Mucosa of rectum (tissue), 2 donors: ENCODE results near the gene NFKB2.

ENCODE experiments used
- H3K27ac ChIP-seq, 2 donors: one replicate each; pipeline ENCODE4 v1.7.0; 2013; ENCODE audit warnings: inconsistent platforms in 2 of 2, low read depth in 2 of 2, low read length in 2 of 2
- H3K27me3 ChIP-seq, 2 donors: one replicate each; pipeline ENCODE4 v1.7.0; 2013; ENCODE audit warnings: low read length in 2 of 2; ENCODE audit not compliant: control insufficient read depth in 2 of 2, insufficient read depth in 2 of 2
- H3K36me3 ChIP-seq, 2 donors: one replicate each; pipeline ENCODE4 v1.7.0; 2013; ENCODE audit warnings: low read length in 2 of 2; ENCODE audit not compliant: control insufficient read depth in 2 of 2, insufficient read depth in 2 of 2
- H3K4me1 ChIP-seq, 2 donors: one replicate each; pipeline ENCODE4 v1.7.0; 2013; ENCODE audit warnings: low read length in 2 of 2, mild to moderate bottlenecking in 1 of 2; ENCODE audit not compliant: control insufficient read depth in 2 of 2, insufficient read depth in 2 of 2
- H3K4me3 ChIP-seq, 2 donors: one replicate each; pipeline ENCODE4 v1.7.0; 2013; ENCODE audit warnings: low read length in 2 of 2
- H3K9ac ChIP-seq, 2 donors: one replicate each; pipeline ENCODE4 v1.7.0; 2013; ENCODE audit warnings: low read length in 2 of 2, low read depth in 1 of 2, mild to moderate bottlenecking in 1 of 2
- H3K9me3 ChIP-seq, 2 donors: one replicate each; pipeline ENCODE4 v1.7.0; 2013; ENCODE audit warnings: low read length in 2 of 2; ENCODE audit not compliant: control insufficient read depth in 2 of 2
- donor health status: healthy.
- donor health status: Normal muscosa, but diverticular disease.

The NFKB2 gene

DNA sequence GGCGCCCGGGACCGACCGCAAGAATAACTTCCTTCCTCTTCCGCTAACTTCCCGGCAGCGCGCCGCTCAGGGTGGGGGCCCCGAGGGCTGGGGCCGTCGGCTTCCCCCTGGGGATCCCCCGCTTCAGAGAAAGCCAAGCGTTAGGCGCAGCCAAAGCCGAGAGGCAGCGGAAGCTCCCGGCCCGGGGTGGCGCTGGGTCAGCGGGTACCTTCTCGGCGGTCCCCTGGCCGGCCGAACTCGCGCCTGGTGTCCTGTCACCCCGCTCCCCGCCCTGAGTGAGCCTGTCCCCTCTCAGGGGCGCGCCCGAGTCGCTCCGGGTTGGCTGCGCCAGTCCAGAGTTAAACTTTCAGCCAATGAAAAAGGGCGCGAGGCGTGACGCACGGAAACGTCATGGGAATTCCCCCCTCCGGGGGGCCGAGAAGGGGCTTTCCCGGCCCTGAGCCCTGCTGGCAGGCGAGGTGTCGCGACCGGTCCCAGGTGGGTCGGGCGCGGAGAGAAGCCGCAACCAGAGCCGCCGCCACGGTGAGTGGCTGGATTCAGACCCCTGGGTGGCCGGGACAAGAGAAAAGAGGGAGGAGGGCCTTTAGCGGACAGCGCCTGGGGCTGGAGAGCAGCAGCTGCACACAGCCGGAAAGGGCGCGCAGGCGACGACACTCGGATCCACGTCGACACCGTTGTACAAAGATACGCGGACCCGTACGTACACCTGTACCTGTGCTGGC is 1.3 kb upstream of the NFKB2 start:
- Histone ChIP-seq H3K9me3 (no peaks in the 10 kb centered on the region), H3K9ac (peak overlapping the region; percentile 81 to 94), H3K27me3 (no peaks in the 10 kb centered on the region), H3K27ac (peak overlapping the region; percentile 94 to 99), H3K36me3 (peaks cover 0 to 12% of the 10 kb centered on the region in 2 donors), H3K4me1 (peaks cover 22 to 31% of the 10 kb centered on the region in 2 donors), H3K4me3 (peak overlapping the region; percentile 92 to 97)

DNA sequence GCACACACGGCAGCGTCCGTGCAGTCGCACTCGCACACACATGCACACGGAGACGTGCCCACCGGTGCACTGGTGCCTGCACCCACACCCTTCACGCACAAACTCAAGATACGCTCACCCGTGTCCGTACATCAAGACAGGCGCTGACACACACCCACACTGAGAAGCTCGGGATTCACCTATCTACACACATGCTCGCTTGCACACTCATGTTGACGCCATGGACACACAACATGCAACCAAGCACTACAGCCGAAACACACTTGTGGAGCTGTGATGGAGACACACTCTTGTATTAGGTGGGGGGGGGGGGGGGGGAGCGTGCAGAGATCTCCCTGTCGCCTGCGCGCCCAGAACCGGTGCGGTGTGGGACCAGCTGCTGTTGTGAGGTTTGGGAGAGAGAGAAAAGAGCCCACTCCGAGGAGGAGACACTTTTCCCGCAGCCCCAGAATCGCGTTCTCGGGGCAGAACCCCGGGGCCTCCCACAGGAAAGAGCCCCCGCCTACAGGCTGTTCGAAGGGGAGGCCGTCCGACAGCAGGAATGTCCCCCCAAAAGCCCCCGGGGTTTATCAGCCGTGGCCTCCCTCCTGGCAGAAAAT is 605 bp upstream of the NFKB2 start:
- H3K9ac ChIP-seq = peak overlapping the region; percentile 81 to 94
- no peaks in the 10 kb centered on the region for H3K9me3 ChIP-seq
- H3K27me3 ChIP-seq = no peaks in the 10 kb centered on the region
- peak overlapping the region; percentile 92 to 97 for H3K4me3 ChIP-seq
- H3K27ac ChIP-seq = peak overlapping the region; percentile 94 to 99
- peaks cover 26 to 35% of the 10 kb centered on the region in 2 donors for H3K4me1 ChIP-seq
- H3K36me3 ChIP-seq = peaks cover 0 to 12% of the 10 kb centered on the region in 2 donors

GRCh38 chr10:102396317-102396650 is 779 bp downstream of the NFKB2 start:
- peak overlapping the region; percentile 79 to 81 for H3K9ac ChIP-seq
- H3K36me3 ChIP-seq = peaks cover 2 to 20% of the 10 kb centered on the region in 2 donors
- H3K4me1 ChIP-seq = peaks cover 30 to 35% of the 10 kb centered on the region in 2 donors
- peak overlapping the region; percentile 92 to 97 for H3K4me3 ChIP-seq
- peak overlapping the region in 1 of 2 donors; percentile 99 for H3K27ac ChIP-seq
- no peaks in the 10 kb centered on the region for H3K9me3 ChIP-seq
- H3K27me3 ChIP-seq = no peaks in the 10 kb centered on the region

DNA sequence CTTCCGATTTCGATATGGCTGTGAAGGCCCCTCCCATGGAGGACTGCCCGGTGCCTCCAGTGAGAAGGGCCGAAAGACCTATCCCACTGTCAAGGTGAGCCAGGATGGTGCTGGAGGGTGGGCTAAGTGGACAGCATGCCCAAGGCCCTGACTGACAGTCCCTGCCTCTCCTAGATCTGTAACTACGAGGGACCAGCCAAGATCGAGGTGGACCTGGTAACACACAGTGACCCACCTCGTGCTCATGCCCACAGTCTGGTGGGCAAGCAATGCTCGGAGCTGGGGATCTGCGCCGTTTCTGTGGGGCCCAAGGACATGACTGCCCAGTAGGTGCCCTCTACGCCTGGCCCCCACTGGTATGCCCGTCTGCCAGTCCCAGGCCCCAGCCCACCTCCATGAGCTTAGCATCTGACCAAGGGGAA is 1.2 kb downstream of the NFKB2 start:
- Histone ChIP-seq H3K27me3 (no peaks in the 10 kb centered on the region), H3K9ac (peak overlapping the region in 1 of 2 donors; percentile 17), H3K4me1 (peaks cover 30 to 35% of the 10 kb centered on the region in 2 donors), H3K27ac (peak overlapping the region in 1 of 2 donors; percentile 99), H3K9me3 (no peaks in the 10 kb centered on the region), H3K36me3 (peaks cover 6 to 24% of the 10 kb centered on the region in 2 donors), H3K4me3 (peak overlapping the region; percentile 92 to 97)

GRCh38 chr10:102397222-102398171 is 2.0 kb downstream of the NFKB2 start:
- Histone ChIP-seq H3K4me1 (peaks cover 30 to 35% of the 10 kb centered on the region in 2 donors), H3K9ac (no peak overlapping the region), H3K9me3 (no peaks in the 10 kb centered on the region), H3K27me3 (no peaks in the 10 kb centered on the region), H3K36me3 (peaks cover 6 to 25% of the 10 kb centered on the region in 2 donors), H3K27ac (peak overlapping the region in 1 of 2 donors; percentile 99), H3K4me3 (no peak overlapping the region)

GRCh38 chr10:102398172-102399020 is 2.9 kb downstream of the NFKB2 start:
- no peaks in the 10 kb centered on the region for H3K27me3 ChIP-seq
- H3K4me1 ChIP-seq = peaks cover 30 to 32% of the 10 kb centered on the region in 2 donors
- no peaks in the 10 kb centered on the region for H3K9me3 ChIP-seq
- H3K27ac ChIP-seq = no peak overlapping the region
- H3K9ac ChIP-seq = no peak overlapping the region
- peaks cover 6 to 25% of the 10 kb centered on the region in 2 donors for H3K36me3 ChIP-seq
- H3K4me3 ChIP-seq = no peak overlapping the region

GRCh38 chr10:102399217-102400021 is 3.9 kb downstream of the NFKB2 start:
- peaks cover 6 to 25% of the 10 kb centered on the region in 2 donors for H3K36me3 ChIP-seq
- H3K27ac ChIP-seq = peak overlapping the region; percentile 79 to 81
- H3K27me3 ChIP-seq = no peaks in the 10 kb centered on the region
- H3K4me3 ChIP-seq = peak overlapping the region; percentile 54 to 64
- peak overlapping the region; percentile 63 to 65 for H3K9ac ChIP-seq
- H3K4me1 ChIP-seq = peaks cover 27 to 30% of the 10 kb centered on the region in 2 donors
- no peaks in the 10 kb centered on the region for H3K9me3 ChIP-seq

- Histone ChIP-seq H3K36me3 (peaks cover 6 to 25% of the 10 kb centered on the region in 2 donors), H3K27me3 (no peaks in the 10 kb centered on the region), H3K4me3 (peak overlapping the region in 1 of 2 donors; percentile 54), H3K9ac (peak overlapping the region in 1 of 2 donors; percentile 14), H3K4me1 (peaks cover 22 to 24% of the 10 kb centered on the region in 2 donors), H3K9me3 (no peaks in the 10 kb centered on the region), H3K27ac (peak overlapping the region in 1 of 2 donors; percentile 81)
These were observed 4.6 kb downstream of the NFKB2 start for GRCh38 chr10:102400076-102400475.
